Skeletal muscle satellite cell (primary cell): ENCODE data around the gene HYAL1.

Experiments used
- H3K27me3 ChIP-seq: 2 replicates; pipeline ENCODE4 v1.7.0; 2013; ENCODE audit warnings: low read length; ENCODE audit not compliant: control insufficient read depth, insufficient read depth
- H3K36me3 ChIP-seq: 2 replicates; pipeline ENCODE4 v1.7.0; 2013; ENCODE audit warnings: mild to moderate bottlenecking, control low read depth, low read length; ENCODE audit not compliant: insufficient read depth
- H3K4me1 ChIP-seq: 2 replicates; pipeline ENCODE4 v1.7.0; 2013; ENCODE audit warnings: low read length; ENCODE audit not compliant: control insufficient read depth, insufficient read depth
- H3K4me2 ChIP-seq: 2 replicates; pipeline ENCODE4 v1.7.0; 2013; ENCODE audit warnings: mild to moderate bottlenecking, low read length
- H3K4me3 ChIP-seq: 2 replicates; pipeline ENCODE4 v1.7.0; 2013; ENCODE audit warnings: low read length
- H3K9ac ChIP-seq: 2 replicates; pipeline ENCODE4 v1.7.0; 2013; ENCODE audit warnings: mild to moderate bottlenecking, low read depth, low read length, moderate library complexity
- H3K9me3 ChIP-seq: replicated peaks from 2 replicates; pipeline ENCODE4 v1.7.0; 2013; ENCODE audit warnings: mild to moderate bottlenecking, control low read depth, low read length

The HYAL1 gene

DNA sequence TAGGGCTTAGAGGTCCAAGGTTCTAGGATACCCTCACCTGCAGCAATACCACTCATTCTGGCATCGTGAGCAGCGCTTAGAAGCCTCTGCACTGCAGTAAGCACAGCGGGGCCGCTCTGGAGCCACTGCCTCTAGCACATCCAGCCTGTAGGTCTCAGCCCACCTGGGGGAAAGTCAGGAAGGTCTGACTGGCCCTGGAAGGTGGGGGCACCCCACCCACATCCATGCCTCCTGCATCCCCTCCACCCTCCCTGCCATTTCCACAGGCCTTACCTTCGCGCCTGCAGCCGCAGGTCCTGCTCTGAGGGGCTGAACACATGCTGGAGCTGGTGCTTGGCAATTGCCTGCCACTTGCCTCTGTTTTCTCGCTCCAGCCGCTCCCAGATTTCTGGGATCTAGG lies 38.2 kb upstream of the HYAL1 start:
- Histone ChIP-seq H3K4me3 (peak overlapping the region; percentile 79), H3K4me1 (peaks cover 46% of the 10 kb centered on the region), H3K9ac (peak overlapping the region; percentile 82), H3K4me2 (peak overlapping the region; percentile 81), H3K27me3 (no peaks in the 10 kb centered on the region), H3K9me3 (no peaks in the 10 kb centered on the region), H3K36me3 (no peaks in the 10 kb centered on the region)

DNA sequence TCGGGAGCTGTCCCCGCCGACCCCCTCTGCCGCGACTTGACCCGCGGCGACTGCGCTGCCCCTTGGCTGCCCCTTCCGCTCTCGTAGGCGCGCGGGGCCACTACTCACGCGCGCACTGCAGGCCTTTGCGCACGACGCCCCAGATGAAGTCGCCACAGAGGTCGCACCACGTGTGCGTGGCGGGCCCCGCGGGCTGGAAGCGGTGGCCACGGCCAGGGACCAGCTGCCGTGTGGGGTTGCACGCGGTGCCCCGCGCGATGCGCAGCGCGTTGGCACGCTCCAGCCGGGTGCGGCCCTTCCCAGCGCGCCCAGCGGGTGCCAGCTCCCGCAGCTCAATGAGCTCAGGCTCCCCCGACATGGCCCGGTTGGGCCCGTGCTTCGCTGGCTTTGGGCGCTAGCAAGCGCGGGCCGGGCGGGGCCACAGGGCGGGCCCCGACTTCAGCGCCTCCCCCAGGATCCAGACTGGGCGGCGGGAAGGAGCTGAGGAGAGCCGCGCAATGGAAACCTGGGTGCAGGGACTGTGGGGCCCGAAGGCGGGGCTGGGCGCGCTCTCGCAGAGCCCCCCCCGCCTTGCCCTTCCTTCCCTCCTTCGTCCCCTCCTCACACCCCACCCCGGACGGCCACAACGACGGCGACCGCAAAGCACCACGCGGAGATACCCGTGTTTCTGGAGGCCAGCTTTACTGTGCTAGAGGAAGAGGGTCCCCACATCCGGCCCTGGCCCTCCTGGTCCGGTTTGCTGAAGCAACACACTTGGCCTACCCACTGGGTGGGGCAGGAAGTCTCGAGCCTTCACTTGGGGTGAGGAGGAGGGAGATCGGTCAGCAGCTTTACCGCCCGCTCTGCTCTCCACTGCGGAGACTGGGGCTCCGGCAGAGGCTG lies 37.3 kb upstream of the HYAL1 start, which contains the start of gene RASSF1:
Gene RASSF1, minus strand, starts transcription at position 389 of the 882 bp plus-strand sequence. Its CDS starts 31 bp downstream, at position 358.
- Histone ChIP-seq H3K9ac (peak within 1 kb of the TSS; percentile 82), H3K4me3 (peak within 1 kb of the TSS; percentile 79), H3K4me1 (peaks cover 49% of the 10 kb centered on the region)

DNA sequence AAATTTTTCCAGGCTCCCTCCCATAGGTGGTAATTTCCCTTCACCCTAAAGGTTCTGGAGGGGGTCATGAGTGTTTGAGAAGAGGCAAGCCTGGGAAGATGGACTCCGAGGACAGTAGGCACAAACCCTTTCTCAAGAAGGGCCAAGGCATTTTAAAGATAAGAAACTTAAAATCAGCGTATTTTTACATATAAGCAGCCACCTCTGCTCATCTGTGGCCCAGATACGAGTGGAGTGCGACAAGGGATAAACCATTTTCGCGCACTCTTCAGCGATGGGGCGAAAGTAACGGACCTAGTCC lies 36.7 kb upstream of the HYAL1 start:
- peak overlapping the region; percentile 79 for H3K4me3 ChIP-seq
- peaks cover 49% of the 10 kb centered on the region for H3K4me1 ChIP-seq
- H3K4me2 ChIP-seq: peak overlapping the region; percentile 81
- H3K36me3 ChIP-seq: no peaks in the 10 kb centered on the region
- H3K9ac ChIP-seq: peak overlapping the region; percentile 82
- no peaks in the 10 kb centered on the region for H3K9me3 ChIP-seq
- H3K27me3 ChIP-seq: no peaks in the 10 kb centered on the region

More for the DNA sequence above, 37.3 kb upstream of the HYAL1 start, which contains the start of gene RASSF1:
- H3K4me2 ChIP-seq: peak within 1 kb of the TSS; percentile 81
- no peaks in the 10 kb centered on the region for H3K36me3 ChIP-seq
- no peaks in the 10 kb centered on the region for H3K27me3 ChIP-seq
- no peaks in the 10 kb centered on the region for H3K9me3 ChIP-seq

DNA sequence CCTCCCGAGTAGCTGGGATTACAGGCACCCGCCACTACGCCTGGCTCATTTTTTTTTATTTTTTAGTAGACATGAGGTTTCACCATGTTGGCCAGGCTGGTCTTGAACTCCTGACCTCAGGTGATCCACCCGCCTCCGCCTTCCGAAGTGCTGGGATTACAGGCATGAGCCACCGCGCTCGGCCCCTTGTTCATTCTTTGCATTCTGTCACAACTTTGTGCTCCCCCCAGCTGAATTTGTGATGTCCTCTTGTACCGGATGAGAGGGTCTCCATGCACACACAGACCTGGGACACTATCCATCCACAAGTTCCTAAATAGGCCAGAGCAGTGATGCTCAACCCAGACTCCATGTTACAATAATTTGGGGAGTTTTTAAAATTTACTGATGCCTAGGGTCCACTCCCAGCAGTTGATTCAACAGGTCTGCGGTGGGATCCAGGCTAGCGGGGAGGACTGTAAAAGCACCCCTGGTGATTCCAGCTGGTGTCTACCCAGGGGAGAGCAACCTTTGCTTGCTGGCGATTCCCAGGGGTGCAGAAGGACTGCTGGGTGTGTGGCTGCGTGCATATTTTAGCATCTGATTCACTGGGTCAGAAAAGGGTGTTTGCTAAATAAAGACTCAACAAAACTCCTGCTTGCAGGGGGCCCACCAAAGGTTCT lies 36.2 kb upstream of the HYAL1 start:
- Histone ChIP-seq H3K27me3 (no peaks in the 10 kb centered on the region), H3K4me3 (peak overlapping the region; percentile 79), H3K9ac (peak overlapping the region; percentile 82), H3K4me2 (peak overlapping the region; percentile 81), H3K36me3 (no peaks in the 10 kb centered on the region), H3K9me3 (no peaks in the 10 kb centered on the region), H3K4me1 (peaks cover 53% of the 10 kb centered on the region)

DNA sequence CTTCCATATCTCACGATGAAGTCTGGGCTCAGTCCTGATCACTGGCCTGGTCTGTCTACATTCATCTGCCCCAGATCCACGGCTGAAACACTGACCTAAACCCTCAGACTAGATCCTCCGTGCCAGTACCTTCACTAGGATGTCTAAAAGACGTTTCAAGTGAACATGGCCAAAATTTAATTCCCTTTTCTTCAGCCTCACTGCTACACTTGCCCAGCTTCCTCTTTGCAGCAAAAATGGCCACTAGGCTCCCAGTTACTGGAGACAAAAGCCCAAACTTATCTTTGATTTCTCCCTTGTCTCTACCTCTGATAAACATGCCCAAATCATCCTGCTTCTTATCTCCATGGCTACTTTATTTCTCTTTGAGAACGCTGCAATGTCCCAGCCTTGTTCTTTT lies 35.6 kb upstream of the HYAL1 start:
- peak overlapping the region; percentile 21 for H3K4me3 ChIP-seq

DNA sequence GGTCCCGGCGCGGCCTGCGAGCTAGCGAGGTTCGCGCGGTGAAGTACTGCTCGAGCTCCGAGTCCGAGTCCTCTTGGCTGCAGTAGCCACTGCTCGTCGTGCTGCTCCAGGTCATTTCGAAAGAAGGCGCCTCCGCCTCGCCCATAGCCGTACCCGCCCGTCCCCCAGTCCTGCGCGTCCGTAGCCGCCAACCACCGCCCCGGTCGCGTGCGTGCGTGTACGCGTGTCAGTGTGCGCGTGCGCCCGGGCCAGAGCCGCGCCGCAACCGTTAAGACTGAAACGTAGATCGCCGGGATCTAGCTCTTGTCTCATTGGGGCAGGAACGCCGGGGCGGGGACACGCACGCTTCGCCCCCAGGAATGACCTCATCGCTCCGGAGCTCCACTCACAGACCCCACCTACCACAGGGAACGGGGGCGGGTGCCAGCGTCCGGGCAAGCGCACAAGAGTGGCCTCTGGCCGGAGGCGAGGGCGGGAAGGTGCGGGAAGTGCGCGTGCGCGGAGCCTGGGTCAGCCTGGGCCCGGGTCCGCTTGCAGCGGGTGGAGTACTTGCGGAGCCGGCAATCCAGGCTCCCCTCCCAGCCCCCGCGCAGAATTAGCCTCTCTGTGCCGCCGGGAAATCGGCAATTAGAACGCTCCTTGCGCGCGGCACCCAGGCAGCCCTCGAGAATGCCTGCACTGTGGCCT lies 33.9 kb upstream of the HYAL1 start:
- Histone ChIP-seq H3K4me3 (peak overlapping the region; percentile 98), H3K4me2 (peak overlapping the region; percentile 81), H3K27me3 (no peaks in the 10 kb centered on the region), H3K4me1 (peaks cover 69% of the 10 kb centered on the region), H3K9me3 (no peaks in the 10 kb centered on the region), H3K36me3 (no peaks in the 10 kb centered on the region), H3K9ac (peak overlapping the region; percentile 94)

More for the DNA sequence above, 35.6 kb upstream of the HYAL1 start:
- H3K27me3 ChIP-seq: no peaks in the 10 kb centered on the region
- H3K4me1 ChIP-seq: peaks cover 60% of the 10 kb centered on the region
- H3K9me3 ChIP-seq: no peaks in the 10 kb centered on the region
- H3K4me2 ChIP-seq: peak overlapping the region; percentile 81
- no peaks in the 10 kb centered on the region for H3K36me3 ChIP-seq
- H3K9ac ChIP-seq: no peak overlapping the region

DNA sequence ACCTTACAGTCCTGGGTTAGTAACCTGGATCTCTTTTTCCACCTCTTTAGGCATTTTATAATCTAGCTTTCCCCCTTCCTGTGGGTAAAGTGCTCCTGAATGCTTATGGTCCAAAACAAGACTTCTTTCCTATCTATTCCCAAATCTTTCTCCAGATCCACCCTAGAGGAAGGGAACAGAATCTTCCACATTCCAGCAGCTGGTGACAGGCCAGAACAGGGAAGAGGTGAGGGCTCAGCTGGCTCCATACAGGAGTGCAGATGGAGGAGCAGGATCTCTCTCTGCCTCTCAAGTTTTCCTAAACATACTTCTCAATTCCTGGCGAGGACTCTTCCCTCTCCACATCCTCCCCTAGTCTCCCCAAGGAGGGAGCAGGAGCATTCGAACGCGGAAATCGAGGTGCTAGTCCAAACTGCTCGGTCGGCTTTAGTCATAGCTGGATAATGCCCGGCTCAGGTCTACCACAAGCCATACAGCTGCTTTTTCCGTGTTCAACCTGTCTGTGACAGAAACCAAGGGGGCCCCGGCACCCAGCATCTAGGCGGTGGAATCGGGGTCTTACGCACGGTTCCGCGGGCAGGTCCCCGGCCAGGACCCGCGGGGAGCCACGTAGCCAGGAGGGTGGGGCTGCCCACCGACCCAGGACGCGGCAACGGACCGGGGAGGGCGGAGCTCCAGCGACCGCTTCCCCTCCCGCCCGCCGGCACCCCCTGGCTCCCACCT lies 33.2 kb upstream of the HYAL1 start:
- Histone ChIP-seq H3K4me1 (peaks cover 68% of the 10 kb centered on the region), H3K4me2 (peak overlapping the region; percentile 81), H3K9ac (peak overlapping the region; percentile 94), H3K4me3 (peak overlapping the region; percentile 98), H3K36me3 (peaks cover 7% of the 10 kb centered on the region), H3K9me3 (no peaks in the 10 kb centered on the region), H3K27me3 (no peaks in the 10 kb centered on the region)

DNA sequence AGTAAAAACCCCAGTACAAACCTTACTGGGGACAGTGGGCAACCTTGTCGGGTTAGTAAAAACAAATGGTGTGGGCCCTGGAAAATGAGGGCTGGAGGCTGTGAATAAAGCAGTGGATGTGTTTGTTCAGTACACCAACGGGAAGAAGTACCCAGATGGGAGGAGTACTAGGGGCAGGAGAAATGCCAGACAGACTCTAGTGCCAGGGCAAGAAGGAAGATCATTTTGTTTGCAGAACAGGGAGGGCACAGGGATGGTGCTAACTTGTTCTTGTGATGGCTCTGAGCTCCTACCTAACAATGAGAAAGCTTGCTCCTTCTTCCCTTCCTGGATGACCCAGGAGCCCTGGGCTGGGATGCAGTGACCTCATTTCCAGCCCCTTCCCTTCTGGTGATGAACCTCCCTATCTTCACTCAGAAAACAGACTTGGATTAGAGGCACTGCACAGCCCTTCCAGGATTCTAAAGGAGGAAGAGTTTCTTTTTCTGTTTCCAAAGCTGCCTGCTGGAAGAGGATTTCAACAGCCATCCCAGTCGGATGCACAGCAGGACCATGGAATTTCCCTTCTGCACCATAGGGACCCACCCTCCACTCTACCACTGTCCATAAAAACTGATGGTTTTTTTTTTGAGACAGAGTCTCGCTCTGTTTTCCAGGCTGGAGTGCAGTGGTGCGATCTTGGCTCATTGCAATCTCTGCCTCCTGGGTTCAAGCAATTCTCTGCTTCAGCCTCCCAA lies 31.1 kb upstream of the HYAL1 start:
- H3K4me3 ChIP-seq: peak overlapping the region; percentile 2
- peak overlapping the region; percentile 60 for H3K4me2 ChIP-seq
- H3K4me1 ChIP-seq: peaks cover 48% of the 10 kb centered on the region
- H3K36me3 ChIP-seq: peaks cover 28% of the 10 kb centered on the region
- H3K9ac ChIP-seq: peak overlapping the region; percentile 32
- H3K9me3 ChIP-seq: no peaks in the 10 kb centered on the region
- H3K27me3 ChIP-seq: no peaks in the 10 kb centered on the region

DNA sequence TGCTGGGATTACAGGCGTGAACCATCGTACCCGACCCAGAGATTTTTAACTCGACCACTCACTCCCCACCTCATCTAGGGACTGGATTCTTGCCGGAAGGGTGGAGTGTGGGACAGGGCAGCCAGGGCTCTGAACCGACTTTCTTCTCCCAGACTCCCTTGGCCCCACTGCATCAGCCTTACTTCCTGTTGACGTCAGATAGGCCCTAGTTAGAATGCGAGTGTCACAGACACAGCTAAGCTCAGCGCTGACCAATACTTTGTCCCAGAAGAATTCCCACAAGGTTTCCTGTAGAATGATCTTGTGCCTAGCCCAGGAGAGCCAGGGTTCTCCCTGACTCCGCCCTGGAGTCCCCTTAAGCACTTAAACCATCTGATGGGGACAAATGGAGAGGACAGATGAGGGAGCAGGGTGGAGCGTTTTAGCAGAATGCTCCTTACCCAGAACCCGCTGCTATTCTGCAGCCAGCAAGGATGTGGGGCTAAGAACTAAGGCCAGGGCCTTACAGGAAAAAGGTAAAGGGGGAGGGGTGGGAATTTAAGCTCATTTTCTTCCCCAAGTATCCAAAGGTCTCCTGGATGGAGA lies 30.5 kb upstream of the HYAL1 start:
- peaks cover 45% of the 10 kb centered on the region for H3K4me1 ChIP-seq
- no peaks in the 10 kb centered on the region for H3K9me3 ChIP-seq
- H3K9ac ChIP-seq: peak overlapping the region; percentile 32
- H3K4me2 ChIP-seq: peak overlapping the region; percentile 60
- no peak overlapping the region for H3K4me3 ChIP-seq
- no peaks in the 10 kb centered on the region for H3K27me3 ChIP-seq
- peaks cover 33% of the 10 kb centered on the region for H3K36me3 ChIP-seq

DNA sequence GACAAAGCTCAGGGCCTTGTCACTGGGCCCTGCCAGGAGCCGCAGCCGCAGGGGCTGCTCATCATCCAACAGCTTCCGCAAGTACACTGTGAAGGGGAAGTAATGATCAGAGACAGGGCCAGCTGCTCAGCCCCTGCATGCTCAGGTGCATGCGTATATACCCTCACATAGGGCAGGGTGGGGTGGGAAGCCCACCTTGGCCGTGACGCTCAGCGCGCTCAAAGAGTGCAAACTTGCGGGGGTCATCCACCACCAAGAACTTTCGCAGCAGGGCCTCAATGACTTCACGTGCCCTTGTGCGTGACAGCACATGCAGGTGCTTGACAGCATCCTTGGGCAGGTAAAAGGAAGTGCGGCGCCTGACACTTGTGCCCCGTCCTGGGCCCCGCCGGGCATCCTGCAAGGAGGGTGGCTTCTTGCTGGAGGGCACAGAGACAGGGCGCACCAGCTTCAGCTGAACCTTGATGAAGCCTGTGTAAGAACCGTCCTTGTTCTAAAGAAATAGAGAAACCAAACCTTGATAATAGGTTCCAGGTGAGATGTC lies 28.1 kb upstream of the HYAL1 start:
- H3K4me1 ChIP-seq: peaks cover 47% of the 10 kb centered on the region

More for the DNA sequence above, 28.1 kb upstream of the HYAL1 start:
- H3K4me3 ChIP-seq: no peak overlapping the region
- H3K36me3 ChIP-seq: peaks cover 33% of the 10 kb centered on the region
- no peaks in the 10 kb centered on the region for H3K9me3 ChIP-seq
- no peaks in the 10 kb centered on the region for H3K27me3 ChIP-seq
- no peak overlapping the region for H3K4me2 ChIP-seq
- H3K9ac ChIP-seq: no peak overlapping the region
